Measurements from ENCODE around the gene MYH4.

The MYH4 gene

GRCh38 chr17:10421211-10421610 lies 48.1 kb downstream of the MYH4 start:
- no peak for DNase-seq

GRCh38 chr17:10420811-10421210 lies 48.5 kb downstream of the MYH4 start:
- DNase-seq = no peak

DNA sequence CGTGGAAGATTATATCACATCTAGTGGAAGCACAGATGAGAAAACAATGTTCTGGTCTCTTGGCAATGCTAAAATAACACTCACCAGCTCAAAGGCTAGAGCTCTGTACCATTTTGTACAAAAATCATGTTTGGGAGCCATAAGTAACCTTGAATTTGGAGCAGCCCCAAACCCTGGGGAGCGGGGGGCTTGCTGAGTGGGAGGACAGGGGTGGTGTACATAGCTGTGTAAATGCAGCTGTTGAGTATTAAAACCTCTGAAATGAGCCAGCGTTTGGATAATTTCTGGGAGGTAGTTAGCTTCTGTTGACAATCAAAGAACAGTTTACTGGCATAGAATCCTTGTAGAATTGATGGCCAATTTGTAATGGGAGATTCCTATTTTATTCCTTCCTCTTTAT lies 51.9 kb downstream of the MYH4 start:
- no peak for DNase-seq

- no peak for DNase-seq
These were observed 54.2 kb downstream of the MYH4 start for GRCh38 chr17:10415161-10415560.

DNA sequence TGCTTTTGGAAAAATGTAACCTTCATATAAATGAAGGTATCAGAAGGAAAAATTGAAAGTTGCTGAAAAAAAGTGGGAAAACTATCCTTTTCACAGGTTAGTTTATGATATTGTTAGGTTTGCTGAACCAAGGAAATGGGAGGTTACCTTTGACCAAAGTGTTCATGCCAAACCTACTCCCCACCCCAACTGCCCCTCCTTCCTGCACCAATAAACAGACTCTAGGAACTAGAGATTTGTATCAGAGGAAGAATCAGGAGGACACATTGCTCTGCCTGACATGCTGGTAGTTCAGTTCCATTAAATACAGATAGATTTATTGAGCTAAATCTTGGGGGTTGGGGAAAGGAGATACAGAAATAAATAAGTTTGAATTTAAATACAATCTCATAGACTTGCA lies 65.8 kb downstream of the MYH4 start:
- DNase-seq = no peak

DNA sequence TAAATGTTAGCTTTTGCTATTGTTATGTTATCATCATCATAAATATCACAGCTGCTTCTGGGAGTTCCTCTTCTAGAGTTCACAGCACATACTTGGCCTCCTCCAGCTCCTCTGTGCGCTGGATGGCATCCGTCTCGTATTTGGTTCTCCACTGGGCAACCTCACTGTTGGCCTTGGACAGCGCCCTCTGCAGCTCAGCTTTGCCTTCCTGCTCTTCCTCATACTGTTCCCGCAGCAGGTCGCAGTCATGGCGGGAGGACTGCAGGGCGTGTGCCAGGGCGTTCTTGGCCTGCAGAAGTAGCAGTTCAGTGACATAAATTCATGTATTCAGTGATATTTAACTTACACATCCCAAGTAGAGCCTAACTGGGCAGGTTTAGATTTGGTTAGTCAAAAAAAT lies 71.0 kb downstream of the MYH4 start:
- no peak for DNase-seq

DNA sequence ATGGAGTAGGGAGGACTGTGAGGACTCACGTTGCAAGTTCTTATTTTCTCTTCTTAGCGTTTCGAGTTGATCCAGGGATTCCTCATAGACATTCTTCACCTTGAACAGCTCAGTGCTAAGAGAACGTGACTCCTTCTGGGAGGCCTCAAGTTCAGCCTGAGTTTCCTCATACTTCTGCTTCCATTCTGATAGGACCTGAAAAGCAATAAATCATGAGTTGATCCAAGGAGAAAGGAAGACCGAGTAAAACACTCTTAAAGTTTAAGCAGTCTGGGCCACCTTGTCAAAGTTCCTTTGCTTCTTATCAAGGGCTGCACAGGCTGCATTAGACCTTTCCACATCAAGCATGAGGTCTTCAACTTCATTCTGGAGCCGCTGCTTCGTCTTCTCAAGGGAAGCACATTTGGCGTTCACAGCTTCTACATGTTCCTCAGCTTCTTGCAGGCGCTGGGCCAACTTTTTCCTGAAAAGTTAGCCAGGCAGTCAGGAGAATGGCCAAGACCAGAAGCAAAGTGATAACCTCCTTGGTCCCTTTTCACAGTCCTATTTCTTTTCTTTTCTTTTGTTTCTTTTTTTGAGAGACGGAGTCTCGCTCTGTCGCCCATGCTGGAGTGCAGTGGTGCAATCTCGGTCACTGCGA lies 72.7 kb downstream of the MYH4 start:
- DNase-seq = no peak

DNA sequence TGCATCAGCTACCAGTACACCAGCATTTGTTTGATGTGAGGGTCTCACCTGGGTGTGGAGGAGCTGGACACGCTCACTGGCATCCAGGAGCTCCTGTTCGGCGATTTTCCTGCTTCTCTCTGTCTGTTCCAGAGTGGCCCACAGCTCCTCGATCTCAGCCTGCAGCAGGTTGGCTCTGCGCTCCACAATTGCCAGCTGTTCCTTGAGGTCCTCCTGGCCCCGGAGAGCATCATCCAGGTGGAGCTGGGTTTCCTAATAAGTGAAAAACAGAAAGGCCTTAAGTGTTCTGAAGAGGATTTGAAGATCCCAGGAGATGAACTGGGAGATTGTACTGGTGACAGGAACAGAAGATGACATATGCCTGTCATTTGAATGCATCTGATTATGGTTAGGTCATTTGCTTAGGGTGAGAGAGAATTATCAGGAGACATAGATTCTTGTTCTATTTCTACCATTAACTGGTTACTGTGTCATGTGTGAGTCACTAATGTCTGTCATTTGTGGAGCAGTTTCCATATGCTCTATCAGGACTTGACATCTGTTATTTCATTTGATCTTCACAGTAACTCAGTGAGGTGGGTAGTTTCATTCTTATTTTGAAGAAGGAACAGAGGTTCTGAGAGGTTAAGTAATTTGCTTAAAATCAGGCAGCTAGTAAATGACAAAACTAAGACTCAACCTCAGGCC lies 75.0 kb downstream of the MYH4 start:
- no peak for DNase-seq
